Measurements from ENCODE around the gene NFATC2.
A peak's percentile ranks its signal among the peaks of the same experiment; 100 is the strongest.

The NFATC2 gene

GRCh38 chr20:51427651-51428291, 114.7 kb downstream of the NFATC2 start:
- DNase-seq = no peak

- peak; percentile 39 for DNase-seq
These were observed 115.5 kb downstream of the NFATC2 start for GRCh38 chr20:51426718-51427650.

- DNase-seq = peak; percentile 31
These were observed 117.0 kb downstream of the NFATC2 start for GRCh38 chr20:51425347-51426106.

GRCh38 chr20:51424270-51425117, 118.0 kb downstream of the NFATC2 start:
- peak; percentile 32 for DNase-seq

- DNase-seq = no peak
These were observed 118.7 kb downstream of the NFATC2 start for GRCh38 chr20:51423810-51424209.

- DNase-seq = no peak
These were observed 119.2 kb downstream of the NFATC2 start for GRCh38 chr20:51423290-51423667.

GRCh38 chr20:51422514-51423289, 119.8 kb downstream of the NFATC2 start:
- no peak for DNase-seq

- DNase-seq = no peak
These were observed 121.7 kb downstream of the NFATC2 start for GRCh38 chr20:51420805-51421204.

GRCh38 chr20:51420111-51420510, 122.4 kb downstream of the NFATC2 start:
- no peak for DNase-seq

- no peak for DNase-seq
These were observed 122.9 kb downstream of the NFATC2 start for GRCh38 chr20:51419646-51420045.

- DNase-seq = no peak
These were observed 123.3 kb downstream of the NFATC2 start for GRCh38 chr20:51419231-51419630.

- DNase-seq = no peak
These were observed 124.4 kb downstream of the NFATC2 start for GRCh38 chr20:51418137-51418529.

- DNase-seq = peak; percentile 50
These were observed 125.0 kb downstream of the NFATC2 start for GRCh38 chr20:51417250-51418136.

- peak; percentile 54 for DNase-seq
These were observed 125.8 kb downstream of the NFATC2 start for GRCh38 chr20:51416532-51417249.

GRCh38 chr20:51413857-51414256, 128.7 kb downstream of the NFATC2 start:
- DNase-seq = peak; percentile 32

- DNase-seq = no peak
These were observed 129.5 kb downstream of the NFATC2 start for GRCh38 chr20:51412951-51413481.

- DNase-seq = no peak
These were observed 130.1 kb downstream of the NFATC2 start for GRCh38 chr20:51412333-51412871.

- no peak for DNase-seq
These were observed 130.6 kb downstream of the NFATC2 start for GRCh38 chr20:51411870-51412269.

Data from CD4-positive, alpha-beta T cell treated with Interleukin-12 subunit alpha and Interleukin-12 subunit beta, for 1 hour (primary cell).